PFSK-1 (cell line): Measurements from ENCODE around the gene NPHS2.

Experiments
- POLR2AphosphoS5 ChIP-seq: IDR thresholded peaks from 2 replicates; pipeline ENCODE4 v1.6.1; 2012; ENCODE audit warnings: low read depth, mild to moderate bottlenecking, control low read depth, low read length, moderate library complexity
- REST ChIP-seq, 2 experiments: IDR thresholded peaks; 2 replicates each; pipeline versions ENCODE4 v1.6.1 to v1.8.0; 2011 to 2012; ENCODE audit warnings: low read depth in 2 of 2, low read length in 2 of 2, control low read depth in 1 of 2, inconsistent platforms in 1 of 2, mild to moderate bottlenecking in 1 of 2, moderate library complexity in 1 of 2; ENCODE audit not compliant: insufficient read depth in 1 of 2
- SIN3A ChIP-seq: IDR thresholded peaks from 2 replicates; pipeline ENCODE4 v1.6.1; 2012; ENCODE audit warnings: mild to moderate bottlenecking, low read length, moderate library complexity, borderline replicate concordance; ENCODE audit not compliant: insufficient read depth
- TAF1 ChIP-seq: IDR thresholded peaks from 2 replicates; pipeline ENCODE4 v1.6.1; 2012; ENCODE audit warnings: low read length, control low read depth, borderline replicate concordance; ENCODE audit not compliant: insufficient read depth

DNA sequence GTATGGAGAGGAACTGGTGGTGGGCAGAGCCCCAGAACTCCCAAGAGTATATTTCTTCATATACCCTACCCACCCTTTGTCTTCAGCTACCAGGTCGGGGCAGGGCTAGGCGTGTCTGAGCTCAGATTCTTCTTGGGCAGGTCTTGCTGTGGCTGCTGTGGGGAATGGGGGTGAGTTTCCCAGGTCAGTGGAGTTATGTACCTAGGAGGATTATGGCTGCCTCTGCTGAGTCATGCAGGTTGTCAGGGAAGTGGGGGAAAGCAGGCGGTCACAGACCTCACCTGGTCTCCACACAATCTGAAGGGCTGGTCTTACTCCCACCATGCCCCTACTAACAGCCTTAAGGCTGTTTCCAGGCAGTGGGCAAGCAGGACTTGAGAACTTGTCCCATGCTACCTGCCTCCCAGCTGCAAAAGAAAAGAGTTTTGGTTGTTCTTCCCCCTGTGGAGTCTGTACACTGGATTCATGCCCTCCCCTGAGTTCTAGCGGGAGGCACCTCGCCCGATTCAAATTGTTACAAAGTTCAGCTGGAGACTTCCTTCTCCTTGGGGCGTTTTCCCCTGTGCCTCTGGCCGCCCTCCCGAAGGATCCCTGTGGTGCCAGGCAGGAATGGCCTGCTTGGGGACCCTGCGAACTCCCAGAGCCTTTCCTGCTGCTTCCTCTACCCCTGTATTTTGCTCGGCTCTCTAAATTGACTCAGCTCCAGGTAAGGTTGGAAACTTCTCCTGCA is 58.6 kb downstream of the NPHS2 start:
- TF ChIP-seq TAF1: no peak
- no peak for TF ChIP-seq POLR2AphosphoS5
- TF ChIP-seq REST (IDR thresholded peaks at IDR 0.05; ENCODE audit: insufficient read depth in 1 of 2, low read depth in 2 of 2, low read length in 2 of 2): no peak
- TF ChIP-seq SIN3A: no peak
